PC-9 (cell line): ENCODE results near the gene SH3GL1. TPM values are rescaled to one million over a fixed set of nuclear protein-coding genes. Genes with fewer than 3 reads are reported as not detected.

ENCODE experiments used
- BruUV-seq: library from RNA; stranded (reverse); fragments of 400-500 nt; replicated peaks from 2 replicates; lab custom pipeline; 2021; lab: Mats Ljungman, UMichigan
- CTCF ChIA-PET: fragments of 300-600 bp; sonication (Branson Sonifier 250); formaldehyde crosslinking; loops from one replicate; lab custom pipeline; 2022; ENCODE audit warnings: antibody characterized with exemption; lab: Charles Lee
- POLR2A ChIA-PET: fragments of 300-600 bp; sonication (Branson Sonifier 250); formaldehyde crosslinking; loops from one replicate; lab custom pipeline; 2022; ENCODE audit warnings: antibody characterized with exemption; ENCODE audit not compliant: unreplicated experiment; lab: Charles Lee
- DNase-seq, 2 experiments: peaks; one replicate each; pipeline versions ENCODE4 v3.0.0 to v3.0.0-alpha.2; 2015 to 2022; ENCODE audit warnings: mixed read lengths in 1 of 2
- H2AFZ ChIP-seq: fragments of 200-600 bp; sonication (generic); 2 replicates; pipeline ENCODE4 v1.8.1; 2017; ENCODE audit warnings: antibody characterized with exemption
- H3F3A ChIP-seq: fragments of 200-600 bp; sonication (generic); 2 replicates; pipeline ENCODE4 v1.8.1; 2017; ENCODE audit warnings: antibody characterized with exemption, mild to moderate bottlenecking, low read depth; ENCODE audit not compliant: insufficient read depth
- H3K27ac ChIP-seq: fragments of 200-600 bp; sonication (generic); 2 replicates; pipeline ENCODE4 v1.6.1; 2016; ENCODE audit warnings: mixed run types
- H3K27me3 ChIP-seq: fragments of 200-600 bp; sonication (generic); 2 replicates; pipeline ENCODE4 v1.6.1; 2016; ENCODE audit warnings: low read depth, mixed run types; ENCODE audit not compliant: insufficient read depth
- H3K36me3 ChIP-seq: fragments of 200-600 bp; sonication (generic); 2 replicates; pipeline ENCODE4 v1.6.1; 2016; ENCODE audit warnings: low read depth, mixed run types
- H3K4me1 ChIP-seq: fragments of 200-600 bp; sonication (generic); replicated peaks from 2 replicates; pipeline ENCODE4 v1.6.1; 2016; ENCODE audit warnings: mixed run types; ENCODE audit not compliant: insufficient read depth
- H3K4me2 ChIP-seq: fragments of 200-600 bp; sonication (generic); 2 replicates; pipeline ENCODE4 v1.6.1; 2017; ENCODE audit warnings: mixed run types
- H3K4me3 ChIP-seq: fragments of 200-600 bp; sonication (generic); 2 replicates; pipeline ENCODE4 v1.6.1; 2016; ENCODE audit warnings: mixed run types
- H3K79me2 ChIP-seq: fragments of 200-600 bp; sonication (generic); 2 replicates; pipeline ENCODE4 v1.6.1; 2017; ENCODE audit warnings: low read depth, mixed run types
- H3K9me2 ChIP-seq: fragments of 200-600 bp; sonication (generic); 2 replicates; pipeline ENCODE4 v1.8.1; 2017; ENCODE audit warnings: mild to moderate bottlenecking; ENCODE audit not compliant: insufficient read depth
- H3K9me3 ChIP-seq: fragments of 200-600 bp; sonication (generic); 2 replicates; pipeline ENCODE4 v1.8.1; 2016; ENCODE audit warnings: low read depth; ENCODE audit not compliant: insufficient read depth
- H4K20me1 ChIP-seq: fragments of 200-600 bp; sonication (generic); 2 replicates; pipeline ENCODE4 v1.8.1; 2017; ENCODE audit not compliant: insufficient read depth
- EZH2 ChIP-seq: fragments of 200-600 bp; sonication (generic); IDR thresholded peaks from 2 replicates; pipeline ENCODE4 v1.8.0; 2017; ENCODE audit warnings: antibody characterized with exemption, low read depth
- intact Hi-C: fragments of 100-400 bp; cut with micrococcal nuclease; formaldehyde crosslinking; loops from one replicate; pipeline ENCODE4 v1.10.0; 2022; ENCODE audit not compliant: unreplicated experiment
- total RNA-seq: library from RNA; stranded (reverse); gene quantifications from 2 replicates; pipeline ENCODE4 v1.2.3, GENCODE V29; 2021
- TF ChIP-seq, protein P1 (sequence below): fragments of 200-600 bp; sonication (generic); conservative IDR thresholded peaks from 2 replicates; pipeline ENCODE4 v1.6.1; 2017; ENCODE audit warnings: mixed run types, antibody characterized with exemption, mild to moderate bottlenecking, moderate library complexity

Gene SH3GL1
- total RNA-seq, 1 experiment from 2014 or later = 49.2 TPM

DNA sequence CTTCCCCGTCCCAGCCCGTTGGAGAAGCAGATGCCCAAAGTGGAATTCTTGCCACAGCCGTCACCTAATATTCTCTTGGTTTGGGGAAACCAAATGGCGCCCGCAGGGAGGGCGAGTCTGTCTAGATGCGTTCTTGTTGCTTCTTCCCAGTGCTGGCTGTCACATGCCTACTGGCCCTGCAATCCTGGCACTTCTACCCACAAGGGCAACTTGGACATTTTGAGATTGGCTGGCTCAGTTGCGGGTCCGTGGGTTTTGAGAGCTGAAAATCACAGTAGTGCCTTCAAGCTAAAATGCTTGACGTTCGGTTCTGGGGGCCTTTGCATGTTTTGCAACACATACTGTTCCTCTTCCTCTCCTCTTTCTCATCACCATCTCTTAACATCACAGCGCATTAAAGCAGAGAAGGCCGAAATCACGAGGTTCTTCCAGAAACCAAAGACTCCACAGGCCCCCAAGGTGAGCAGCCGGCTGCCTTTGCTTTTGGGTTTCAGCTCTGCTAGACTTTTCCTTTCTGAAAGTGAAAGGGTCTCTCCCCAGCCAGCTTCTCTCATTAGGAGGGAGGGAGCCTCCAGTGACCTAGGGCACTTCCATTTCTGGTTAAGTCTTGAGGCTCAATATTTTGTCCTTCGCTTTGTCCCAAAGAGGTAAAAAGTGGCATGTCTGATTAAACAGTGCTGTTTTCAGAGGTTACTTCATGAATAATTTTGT is 23.2 kb upstream of the SH3GL1 start:
- ChIA-PET CTCF (interaction anchor here (0.5 kb wide), 1 partner anchor 23 kb away, joined by 3 read pairs; no protein-coding TSS in a partner anchor), POLR2A (no interaction called here)
- no peak overlapping the region for H3K4me3 ChIP-seq
- intact Hi-C loops = no loop called here
- no peak overlapping the region for H3K4me2 ChIP-seq
- H3K4me1 ChIP-seq = no peaks in the 10 kb centered on the region
- no peaks in the 10 kb centered on the region for H3K27me3 ChIP-seq
- no peak overlapping the region for H3K27ac ChIP-seq
- H3F3A ChIP-seq = no peaks in the 10 kb centered on the region
- no peaks in the 10 kb centered on the region for H3K9me2 ChIP-seq
- no peaks in the 10 kb centered on the region for H3K36me3 ChIP-seq
- H3K9me3 ChIP-seq = no peaks in the 10 kb centered on the region
- no TSS peak for BruUV-seq
- TF ChIP-seq EZH2 = no peak
- TF ChIP-seq, protein P1, sequence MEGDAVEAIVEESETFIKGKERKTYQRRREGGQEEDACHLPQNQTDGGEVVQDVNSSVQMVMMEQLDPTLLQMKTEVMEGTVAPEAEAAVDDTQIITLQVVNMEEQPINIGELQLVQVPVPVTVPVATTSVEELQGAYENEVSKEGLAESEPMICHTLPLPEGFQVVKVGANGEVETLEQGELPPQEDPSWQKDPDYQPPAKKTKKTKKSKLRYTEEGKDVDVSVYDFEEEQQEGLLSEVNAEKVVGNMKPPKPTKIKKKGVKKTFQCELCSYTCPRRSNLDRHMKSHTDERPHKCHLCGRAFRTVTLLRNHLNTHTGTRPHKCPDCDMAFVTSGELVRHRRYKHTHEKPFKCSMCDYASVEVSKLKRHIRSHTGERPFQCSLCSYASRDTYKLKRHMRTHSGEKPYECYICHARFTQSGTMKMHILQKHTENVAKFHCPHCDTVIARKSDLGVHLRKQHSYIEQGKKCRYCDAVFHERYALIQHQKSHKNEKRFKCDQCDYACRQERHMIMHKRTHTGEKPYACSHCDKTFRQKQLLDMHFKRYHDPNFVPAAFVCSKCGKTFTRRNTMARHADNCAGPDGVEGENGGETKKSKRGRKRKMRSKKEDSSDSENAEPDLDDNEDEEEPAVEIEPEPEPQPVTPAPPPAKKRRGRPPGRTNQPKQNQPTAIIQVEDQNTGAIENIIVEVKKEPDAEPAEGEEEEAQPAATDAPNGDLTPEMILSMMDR = no peak
- H2AFZ ChIP-seq = no peak overlapping the region
- H3K79me2 ChIP-seq = no peaks in the 10 kb centered on the region
- no peak for DNase-seq
- no peaks in the 10 kb centered on the region for H4K20me1 ChIP-seq

GRCh38 chr19:4416268-4416667 is 15.9 kb upstream of the SH3GL1 start:
- no peak overlapping the region for H3K4me3 ChIP-seq
- no peaks in the 10 kb centered on the region for H3K36me3 ChIP-seq
- no peaks in the 10 kb centered on the region for H3K4me1 ChIP-seq
- no peaks in the 10 kb centered on the region for H3K27me3 ChIP-seq
- H3K27ac ChIP-seq = no peak overlapping the region
- H3K79me2 ChIP-seq = 0 out of 2 replicates have a peak, but pooled peaks cover 12% of the 10 kb centered on the region
- TF ChIP-seq EZH2 = no peak
- TF ChIP-seq, protein P1 = no peak
- intact Hi-C loops = no loop called here
- no peaks in the 10 kb centered on the region; the same call in 1 of the 2 replicates for H3F3A ChIP-seq
- ChIA-PET POLR2A (interaction anchor here (0.9 kb wide), 1 partner anchor 364 kb away, joined by 3 read pairs; no protein-coding TSS in a partner anchor), CTCF (no interaction called here)
- H3K9me3 ChIP-seq = no peaks in the 10 kb centered on the region
- no peak for DNase-seq
- no peak overlapping the region for H2AFZ ChIP-seq
- no peaks in the 10 kb centered on the region for H4K20me1 ChIP-seq
- H3K9me2 ChIP-seq = no peaks in the 10 kb centered on the region
- H3K4me2 ChIP-seq = no peak overlapping the region
- no TSS peak for BruUV-seq

DNA sequence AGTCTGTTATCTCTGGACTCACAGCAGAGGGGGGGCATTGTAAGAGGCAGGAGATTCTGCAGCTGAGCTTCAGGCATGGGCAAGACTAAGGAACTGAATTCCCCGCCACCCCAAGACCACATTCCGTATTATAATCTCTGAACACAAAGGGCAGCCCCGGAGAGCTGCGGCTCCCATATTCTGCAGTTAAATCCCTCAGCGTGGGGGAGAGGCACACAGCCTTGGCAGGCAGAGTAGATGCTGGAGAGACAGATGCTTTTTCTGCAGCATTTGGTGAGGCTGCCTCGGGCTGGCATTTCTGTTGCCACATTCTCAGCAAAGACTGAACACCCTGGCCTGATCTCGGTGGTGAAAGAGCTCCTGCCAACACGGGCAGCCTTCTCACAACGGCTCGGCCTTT is 15.0 kb upstream of the SH3GL1 start:
- H3K4me1 ChIP-seq = no peaks in the 10 kb centered on the region
- no peaks in the 10 kb centered on the region for H3K36me3 ChIP-seq
- no peak overlapping the region for H3K4me3 ChIP-seq
- ChIA-PET CTCF (no interaction called here), POLR2A (interaction anchor here (0.6 kb wide), 1 partner anchor 14 kb away, joined by 4 read pairs; no protein-coding TSS in a partner anchor)
- no TSS peak for BruUV-seq
- 0 out of 2 replicates have a peak, but pooled peaks cover 12% of the 10 kb centered on the region for H3K79me2 ChIP-seq
- H3K4me2 ChIP-seq = no peak overlapping the region
- intact Hi-C loops = no loop called here
- H3K27ac ChIP-seq = no peak overlapping the region
- H3K27me3 ChIP-seq = no peaks in the 10 kb centered on the region
- H3K9me2 ChIP-seq = no peaks in the 10 kb centered on the region
- no peak for DNase-seq
- H4K20me1 ChIP-seq = no peaks in the 10 kb centered on the region
- no peak overlapping the region for H2AFZ ChIP-seq
- TF ChIP-seq EZH2 = no peak
- TF ChIP-seq, protein P1 = no peak
- H3F3A ChIP-seq = no peaks in the 10 kb centered on the region; the same call in 1 of the 2 replicates
- no peaks in the 10 kb centered on the region for H3K9me3 ChIP-seq
